Measurements from ENCODE around the gene PARD3B.

GRCh38 chr2:205402011-205402410 lies 856.7 kb downstream of the PARD3B start:
- TF ChIP-seq MAX (IDR thresholded peaks at IDR 0.05; ENCODE audit: low read depth, low read length) = no peak
- no peak for TF ChIP-seq CTCF (IDR thresholded peaks at IDR 0.05; ENCODE audit: low read depth, low read length)
- TF ChIP-seq POLR2A (IDR thresholded peaks at IDR 0.05; ENCODE audit: extremely low read depth, insufficient read length) = no peak
- TF ChIP-seq MYC (IDR thresholded peaks at IDR 0.05; ENCODE audit: low read depth, low read length) = no peak
